GM18517 (cell line): Measurements from ENCODE around the gene C3orf20.

ENCODE experiments used
- ATAC-seq: cut with Tn5 transposase; IDR thresholded peaks from one replicate; pipeline ENCODE4 v1.9.1; 2021; ENCODE audit warnings: mild to moderate bottlenecking, moderate library complexity; ENCODE audit not compliant: unreplicated experiment

The C3orf20 gene

GRCh38 chr3:14674841-14675240 lies at the start of gene C3orf20:
Gene C3orf20, plus strand, starts transcription at chr3:14675141. Its CDS starts 7,573 bp downstream, at chr3:14682714.
- ATAC-seq = no peak

- no peak for ATAC-seq
Measured at GRCh38 chr3:14625443-14625842, 49.5 kb upstream of the C3orf20 start.

- no peak for ATAC-seq
Measured at GRCh38 chr3:14627815-14628214, 47.1 kb upstream of the C3orf20 start.

- ATAC-seq = no peak
Measured at GRCh38 chr3:14628406-14628805, 46.5 kb upstream of the C3orf20 start.

- no peak for ATAC-seq
Measured at GRCh38 chr3:14630404-14631100, 44.4 kb upstream of the C3orf20 start.

GRCh38 chr3:14631101-14631497 lies 43.8 kb upstream of the C3orf20 start:
- no peak for ATAC-seq

GRCh38 chr3:14631687-14632441 lies 43.1 kb upstream of the C3orf20 start:
- no peak for ATAC-seq

GRCh38 chr3:14632442-14632930 lies 42.5 kb upstream of the C3orf20 start:
- ATAC-seq = no peak

GRCh38 chr3:14633417-14633816 lies 41.5 kb upstream of the C3orf20 start:
- no peak for ATAC-seq

- ATAC-seq = peak; percentile 49
Measured at GRCh38 chr3:14633819-14634424, 41.0 kb upstream of the C3orf20 start.

- ATAC-seq = no peak
Measured at GRCh38 chr3:14634763-14635400, 40.1 kb upstream of the C3orf20 start.

- no peak for ATAC-seq
Measured at GRCh38 chr3:14636496-14637087, 38.3 kb upstream of the C3orf20 start.

- no peak for ATAC-seq
Measured at GRCh38 chr3:14640157-14640562, 34.8 kb upstream of the C3orf20 start.

GRCh38 chr3:14640734-14641133 lies 34.2 kb upstream of the C3orf20 start:
- ATAC-seq = no peak

- ATAC-seq = no peak
Measured at GRCh38 chr3:14641346-14641745, 33.6 kb upstream of the C3orf20 start.

GRCh38 chr3:14645453-14645852 lies 29.5 kb upstream of the C3orf20 start:
- ATAC-seq = no peak

- ATAC-seq = no peak
Measured at GRCh38 chr3:14646131-14646573, 28.8 kb upstream of the C3orf20 start.

- ATAC-seq = no peak
Measured at GRCh38 chr3:14646589-14647413, 28.1 kb upstream of the C3orf20 start.

- ATAC-seq = no peak
Measured at GRCh38 chr3:14647976-14648955, 26.7 kb upstream of the C3orf20 start.
